ENCODE results near the gene CYS1. TPM values are rescaled to one million over a fixed set of nuclear protein-coding genes. Genes with fewer than 3 reads are reported as not detected.

Gene CYS1
- polyA plus RNA-seq, 1 experiment: 2.5 TPM

DNA sequence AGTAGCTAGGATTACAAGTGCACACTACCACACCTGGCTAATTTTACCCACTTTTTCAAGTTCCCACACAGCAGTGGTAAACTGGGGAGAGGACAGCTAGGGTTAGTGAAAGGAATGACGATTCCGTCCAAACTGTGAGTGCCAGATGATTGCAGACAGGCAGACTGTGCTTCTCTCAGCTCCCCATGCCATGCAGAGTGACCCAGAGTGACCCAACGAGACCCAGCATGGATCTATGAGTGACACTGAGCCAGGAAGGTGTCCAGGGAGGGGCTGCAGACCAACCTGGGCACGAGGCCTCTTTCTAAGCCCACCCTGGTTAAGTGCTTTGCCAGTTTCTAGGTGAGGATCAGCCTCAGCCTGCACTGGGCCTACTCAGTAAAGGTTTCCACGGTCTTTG lies 44.6 kb downstream of the CYS1 start:
- H3K36me3 ChIP-seq (ENCODE audit: control insufficient read depth, insufficient read depth, low read length): no peaks in the 10 kb centered on the region
- H3K27me3 ChIP-seq (ENCODE audit: control insufficient read depth, insufficient read depth, low read length): no peaks in the 10 kb centered on the region
- no peak overlapping the region for H3K4me3 ChIP-seq (ENCODE audit: low read depth, low read length)
- TF ChIP-seq, protein P1, sequence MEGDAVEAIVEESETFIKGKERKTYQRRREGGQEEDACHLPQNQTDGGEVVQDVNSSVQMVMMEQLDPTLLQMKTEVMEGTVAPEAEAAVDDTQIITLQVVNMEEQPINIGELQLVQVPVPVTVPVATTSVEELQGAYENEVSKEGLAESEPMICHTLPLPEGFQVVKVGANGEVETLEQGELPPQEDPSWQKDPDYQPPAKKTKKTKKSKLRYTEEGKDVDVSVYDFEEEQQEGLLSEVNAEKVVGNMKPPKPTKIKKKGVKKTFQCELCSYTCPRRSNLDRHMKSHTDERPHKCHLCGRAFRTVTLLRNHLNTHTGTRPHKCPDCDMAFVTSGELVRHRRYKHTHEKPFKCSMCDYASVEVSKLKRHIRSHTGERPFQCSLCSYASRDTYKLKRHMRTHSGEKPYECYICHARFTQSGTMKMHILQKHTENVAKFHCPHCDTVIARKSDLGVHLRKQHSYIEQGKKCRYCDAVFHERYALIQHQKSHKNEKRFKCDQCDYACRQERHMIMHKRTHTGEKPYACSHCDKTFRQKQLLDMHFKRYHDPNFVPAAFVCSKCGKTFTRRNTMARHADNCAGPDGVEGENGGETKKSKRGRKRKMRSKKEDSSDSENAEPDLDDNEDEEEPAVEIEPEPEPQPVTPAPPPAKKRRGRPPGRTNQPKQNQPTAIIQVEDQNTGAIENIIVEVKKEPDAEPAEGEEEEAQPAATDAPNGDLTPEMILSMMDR (IDR thresholded peaks at IDR 0.05; ENCODE audit: insufficient read depth, low read depth, low read length): no peak
- no peak for DNase-seq (ENCODE audit: low read depth)
- ChIA-PET POLR2A (no interaction called here), CTCF (interaction anchor here (0.8 to 2.8 kb wide), 6 partner anchors 11 to 237 kb away, joined by 3 to 7 read pairs (median 4); no protein-coding TSS in a partner anchor)

DNA sequence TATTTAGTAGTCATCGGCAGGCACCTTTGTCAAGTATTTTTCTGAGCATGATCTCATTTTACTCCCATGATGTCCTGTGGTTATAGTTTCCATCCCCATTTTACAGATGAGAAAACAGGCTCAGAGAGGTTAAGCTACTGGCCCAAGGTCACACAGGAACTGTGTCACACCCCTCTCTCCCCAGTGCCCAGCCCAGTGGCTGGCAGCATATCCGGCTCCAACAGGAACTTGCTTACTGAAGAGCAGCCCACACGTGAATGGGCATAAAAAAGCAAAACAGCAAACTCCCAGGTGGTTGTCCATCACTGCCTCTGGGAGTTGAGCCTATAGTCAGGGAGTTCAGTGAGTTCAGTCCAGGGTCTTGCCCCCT lies 45.2 kb downstream of the CYS1 start:
- ChIA-PET POLR2A (no interaction called here), CTCF (interaction anchor here (0.8 to 1.8 kb wide), 6 partner anchors 12 to 236 kb away, joined by 3 to 6 read pairs (median 4); no protein-coding TSS in a partner anchor)
- DNase-seq (ENCODE audit: low read depth): no peak

DNA sequence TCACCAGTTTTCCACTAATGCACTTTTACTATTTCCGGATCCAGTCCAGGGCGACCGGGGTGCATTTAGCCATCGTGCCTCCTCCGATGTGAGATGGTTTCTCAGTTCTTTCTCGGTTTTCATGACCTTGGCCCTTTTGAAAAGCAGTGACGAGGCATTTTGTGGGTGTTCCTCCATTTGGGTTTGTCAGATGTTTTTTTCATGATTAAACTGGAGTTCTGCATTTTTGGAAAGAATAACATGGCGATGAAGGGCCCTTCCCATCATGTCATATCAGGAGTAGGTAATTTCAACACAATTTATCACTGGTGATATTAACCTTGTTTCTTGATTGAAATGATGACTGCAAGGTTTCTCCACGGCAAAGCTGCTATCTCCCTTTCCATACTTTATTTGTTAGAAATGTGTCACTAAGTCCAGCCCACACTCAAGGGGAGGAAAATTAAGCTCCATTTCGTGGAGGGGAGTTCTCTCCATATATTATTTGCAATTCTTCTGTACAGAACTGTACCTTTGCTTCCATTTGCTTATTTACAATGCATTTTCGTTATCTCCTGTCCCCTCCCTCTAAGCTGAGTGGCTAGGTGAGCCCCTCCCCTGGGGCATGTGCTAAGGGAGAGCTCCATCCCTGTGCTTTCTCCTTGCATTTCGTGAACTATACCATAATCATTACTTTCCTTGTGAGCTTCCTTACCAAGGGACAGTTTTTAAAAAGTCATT lies 45.7 kb downstream of the CYS1 start:
- Histone ChIP-seq H3K27me3 (ENCODE audit: control insufficient read depth, insufficient read depth, low read length) (no peaks in the 10 kb centered on the region), H3K4me3 (ENCODE audit: low read depth, low read length) (no peak overlapping the region), H3K36me3 (ENCODE audit: control insufficient read depth, insufficient read depth, low read length) (no peaks in the 10 kb centered on the region)
- DNase-seq (ENCODE audit: low read depth): no peak
- TF ChIP-seq, protein P1 (IDR thresholded peaks at IDR 0.05; ENCODE audit: insufficient read depth, low read depth, low read length): no peak
- ChIA-PET CTCF (interaction anchor here (0.8 to 1.8 kb wide), 2 partner anchors 50 to 235 kb away, joined by 4 to 6 read pairs; no protein-coding TSS in a partner anchor), POLR2A (no interaction called here)

More for the DNA sequence above, 45.2 kb downstream of the CYS1 start:
- no peaks in the 10 kb centered on the region for H3K27me3 ChIP-seq (ENCODE audit: control insufficient read depth, insufficient read depth, low read length)
- H3K4me3 ChIP-seq (ENCODE audit: low read depth, low read length): no peak overlapping the region
- no peaks in the 10 kb centered on the region for H3K36me3 ChIP-seq (ENCODE audit: control insufficient read depth, insufficient read depth, low read length)
- TF ChIP-seq, protein P1 (IDR thresholded peaks at IDR 0.05; ENCODE audit: insufficient read depth, low read depth, low read length): no peak

DNA sequence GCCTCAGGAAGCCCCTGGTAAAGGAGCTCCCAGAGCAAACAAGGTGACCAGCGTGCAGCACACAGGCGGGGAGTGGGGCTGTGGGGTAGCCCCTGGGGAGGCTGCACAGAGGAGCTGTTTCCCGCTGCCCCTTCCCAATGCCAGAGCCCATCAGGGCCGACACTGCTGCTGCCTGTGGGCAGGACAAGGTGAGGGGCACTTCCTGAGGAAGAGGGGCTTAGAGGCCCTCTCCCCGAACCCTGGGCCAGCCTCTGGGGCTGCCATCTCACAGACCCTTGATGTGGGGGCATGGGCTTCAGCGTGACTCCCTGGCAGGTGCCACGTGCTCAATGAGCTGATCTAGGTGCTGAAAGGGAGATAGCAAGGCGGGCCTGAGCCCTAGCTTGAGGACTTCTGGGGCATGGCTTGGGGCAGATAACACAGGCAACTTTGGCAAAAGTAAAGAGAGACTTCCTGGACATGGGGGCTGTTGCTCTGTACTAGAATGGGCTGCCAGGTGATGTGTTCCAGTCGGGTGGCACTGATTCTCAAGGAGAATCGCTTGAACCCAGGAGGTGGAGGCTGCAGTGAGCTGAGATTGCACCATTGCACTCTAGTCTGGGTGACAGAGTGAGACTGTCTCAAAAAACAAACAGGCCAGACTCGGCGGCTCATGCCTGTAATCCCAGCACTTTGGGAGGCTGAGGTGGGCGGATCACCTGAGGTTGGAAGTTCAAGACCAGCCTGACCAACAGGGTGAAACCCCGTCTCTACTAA lies 46.8 kb downstream of the CYS1 start:
- TF ChIP-seq, protein P1 (IDR thresholded peaks at IDR 0.05; ENCODE audit: insufficient read depth, low read depth, low read length): no peak
- DNase-seq (ENCODE audit: low read depth): no peak
- POLR2A ChIA-PET: no interaction called here
- Histone ChIP-seq H3K27me3 (ENCODE audit: control insufficient read depth, insufficient read depth, low read length) (no peaks in the 10 kb centered on the region), H3K36me3 (ENCODE audit: control insufficient read depth, insufficient read depth, low read length) (no peaks in the 10 kb centered on the region), H3K4me3 (ENCODE audit: low read depth, low read length) (no peak overlapping the region)
- CTCF ChIA-PET: interaction anchor here (1.8 kb wide), 1 partner anchor 49 kb away, joined by 6 read pairs; no protein-coding TSS in a partner anchor

DNA sequence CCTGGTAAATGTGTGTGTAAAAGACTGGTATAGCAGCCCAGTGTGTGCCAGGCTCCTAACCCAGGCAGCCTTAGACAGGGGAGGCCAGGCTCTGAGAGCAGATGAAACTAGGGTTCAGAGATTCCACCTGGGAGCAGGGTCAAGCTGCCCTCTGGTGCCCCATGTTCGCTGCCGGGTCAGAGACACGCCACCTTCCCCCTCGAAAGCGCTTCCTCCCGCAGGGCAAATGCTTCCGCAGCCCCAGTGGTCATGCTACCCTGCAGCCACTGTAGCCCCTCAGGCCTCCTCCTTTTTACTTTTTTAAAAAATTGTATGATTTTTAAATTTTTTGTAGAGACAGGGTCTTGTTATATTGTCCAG lies 47.5 kb downstream of the CYS1 start:
- ChIA-PET CTCF (no interaction called here), POLR2A (no interaction called here)
- Histone ChIP-seq H3K4me3 (ENCODE audit: low read depth, low read length) (no peak overlapping the region), H3K27me3 (ENCODE audit: control insufficient read depth, insufficient read depth, low read length) (no peaks in the 10 kb centered on the region), H3K36me3 (ENCODE audit: control insufficient read depth, insufficient read depth, low read length) (no peaks in the 10 kb centered on the region)
- TF ChIP-seq, protein P1 (IDR thresholded peaks at IDR 0.05; ENCODE audit: insufficient read depth, low read depth, low read length): no peak
- DNase-seq (ENCODE audit: low read depth): no peak

Data from BJ (cell line).